Measurements from ENCODE around the gene PTPRF. TPM values are rescaled to one million over a fixed set of nuclear protein-coding genes. Genes with fewer than 3 reads are reported as not detected.

The PTPRF gene
- total RNA-seq, 1 donor from 2014 or later: 71.1 TPM

- no peak overlapping the region for H3K27ac Mint-ChIP-seq
Observed at GRCh38 chr1:43605766-43606165, 75.1 kb downstream of the PTPRF start.

GRCh38 chr1:43606624-43607023 lies 75.9 kb downstream of the PTPRF start:
- peaks cover 34% of the 10 kb centered on the region for H3K36me3 Mint-ChIP-seq
- H3K9me3 Mint-ChIP-seq: no peaks in the 10 kb centered on the region
- H3K4me3 Mint-ChIP-seq: no peak overlapping the region
- Histone ChIP-seq H3K36me3 (no peaks in the 10 kb centered on the region), H2AFZ (replicated peaks) (no peak overlapping the region), H4K20me1 (ENCODE audit: low read depth) (peaks cover 6% of the 10 kb centered on the region), H3K4me2 (no peak overlapping the region), H3K4me3 (no peak overlapping the region), H3K79me2 (ENCODE audit: low read depth) (no peaks in the 10 kb centered on the region), H3K27ac (no peak overlapping the region), H3K9ac (no peak overlapping the region), H3K9me3 (ENCODE audit: low read depth) (no peaks in the 10 kb centered on the region), H3K4me1 (no peaks in the 10 kb centered on the region), H3F3A (ENCODE audit: low read depth) (no peaks in the 10 kb centered on the region), H3K27me3 (no peaks in the 10 kb centered on the region)
- no peak for DNase-seq (ENCODE audit: low spot score)
- peaks cover 3% of the 10 kb centered on the region for H3K27me3 Mint-ChIP-seq (ENCODE audit: insufficient read depth, low read depth)
- no peak overlapping the region for H3K27ac Mint-ChIP-seq
- H3K4me1 Mint-ChIP-seq: no peaks in the 10 kb centered on the region
- TF ChIP-seq CTCF (IDR thresholded peaks at IDR 0.05) (no peak), EZH2 (IDR thresholded peaks at IDR 0.05) (no peak), EZH2phosphoT487 (IDR thresholded peaks at IDR 0.05) (no peak)

More at GRCh38 chr1:43605766-43606165, 75.1 kb downstream of the PTPRF start:
- TF ChIP-seq EZH2 (IDR thresholded peaks at IDR 0.05) (no peak), CTCF (IDR thresholded peaks at IDR 0.05) (no peak)
- no peaks in the 10 kb centered on the region for H3K4me1 ChIP-seq
- no peaks in the 10 kb centered on the region for H3K36me3 ChIP-seq
- H3K9ac ChIP-seq: no peak overlapping the region
- H3K9me3 ChIP-seq (ENCODE audit: low read depth): no peaks in the 10 kb centered on the region
- Mint-ChIP-seq H3K36me3 (peaks cover 34% of the 10 kb centered on the region), H3K4me3 (no peak overlapping the region), H3K9me3 (no peaks in the 10 kb centered on the region), H3K27me3 (ENCODE audit: insufficient read depth, low read depth) (peaks cover 3% of the 10 kb centered on the region), H3K4me1 (no peaks in the 10 kb centered on the region)
- no peak overlapping the region for H3K27ac ChIP-seq
- H2AFZ ChIP-seq (replicated peaks): no peak overlapping the region
- no peak overlapping the region for H3K4me3 ChIP-seq
- no peaks in the 10 kb centered on the region for H3K27me3 ChIP-seq
- peaks cover 6% of the 10 kb centered on the region for H4K20me1 ChIP-seq (ENCODE audit: low read depth)
- H3F3A ChIP-seq (ENCODE audit: low read depth): no peaks in the 10 kb centered on the region
- no peak overlapping the region for H3K4me2 ChIP-seq
- H3K79me2 ChIP-seq (ENCODE audit: low read depth): no peaks in the 10 kb centered on the region
- no peak for DNase-seq (ENCODE audit: low spot score)

- Mint-ChIP-seq H3K27me3 (ENCODE audit: insufficient read depth, low read depth) (peaks cover 2% of the 10 kb centered on the region), H3K4me3 (no peak overlapping the region), H3K9me3 (no peaks in the 10 kb centered on the region), H3K27ac (no peak overlapping the region), H3K36me3 (peaks cover 38% of the 10 kb centered on the region), H3K4me1 (no peaks in the 10 kb centered on the region)
- Histone ChIP-seq H3F3A (ENCODE audit: low read depth) (no peaks in the 10 kb centered on the region), H3K9me3 (ENCODE audit: low read depth) (no peaks in the 10 kb centered on the region), H4K20me1 (ENCODE audit: low read depth) (no peaks in the 10 kb centered on the region), H3K27ac (no peak overlapping the region), H3K4me3 (no peak overlapping the region), H3K4me2 (no peak overlapping the region), H3K27me3 (no peaks in the 10 kb centered on the region), H3K4me1 (no peaks in the 10 kb centered on the region), H2AFZ (replicated peaks) (no peak overlapping the region), H3K79me2 (ENCODE audit: low read depth) (no peaks in the 10 kb centered on the region), H3K9ac (no peak overlapping the region), H3K36me3 (no peaks in the 10 kb centered on the region)
- no peak for DNase-seq (ENCODE audit: low spot score)
- TF ChIP-seq EZH2 (IDR thresholded peaks at IDR 0.05) (no peak), EZH2phosphoT487 (IDR thresholded peaks at IDR 0.05) (no peak), CTCF (IDR thresholded peaks at IDR 0.05) (no peak)
Observed at GRCh38 chr1:43608827-43609226, 78.1 kb downstream of the PTPRF start.
